HG02885 (cell line): ENCODE data around the gene TSC22D2.

Experiments used
- ATAC-seq: cut with Tn5 transposase; IDR thresholded peaks from one replicate; pipeline ENCODE4 v1.9.1; 2021; ENCODE audit warnings: mild to moderate bottlenecking; ENCODE audit not compliant: unreplicated experiment, poor library complexity

The TSC22D2 gene

DNA sequence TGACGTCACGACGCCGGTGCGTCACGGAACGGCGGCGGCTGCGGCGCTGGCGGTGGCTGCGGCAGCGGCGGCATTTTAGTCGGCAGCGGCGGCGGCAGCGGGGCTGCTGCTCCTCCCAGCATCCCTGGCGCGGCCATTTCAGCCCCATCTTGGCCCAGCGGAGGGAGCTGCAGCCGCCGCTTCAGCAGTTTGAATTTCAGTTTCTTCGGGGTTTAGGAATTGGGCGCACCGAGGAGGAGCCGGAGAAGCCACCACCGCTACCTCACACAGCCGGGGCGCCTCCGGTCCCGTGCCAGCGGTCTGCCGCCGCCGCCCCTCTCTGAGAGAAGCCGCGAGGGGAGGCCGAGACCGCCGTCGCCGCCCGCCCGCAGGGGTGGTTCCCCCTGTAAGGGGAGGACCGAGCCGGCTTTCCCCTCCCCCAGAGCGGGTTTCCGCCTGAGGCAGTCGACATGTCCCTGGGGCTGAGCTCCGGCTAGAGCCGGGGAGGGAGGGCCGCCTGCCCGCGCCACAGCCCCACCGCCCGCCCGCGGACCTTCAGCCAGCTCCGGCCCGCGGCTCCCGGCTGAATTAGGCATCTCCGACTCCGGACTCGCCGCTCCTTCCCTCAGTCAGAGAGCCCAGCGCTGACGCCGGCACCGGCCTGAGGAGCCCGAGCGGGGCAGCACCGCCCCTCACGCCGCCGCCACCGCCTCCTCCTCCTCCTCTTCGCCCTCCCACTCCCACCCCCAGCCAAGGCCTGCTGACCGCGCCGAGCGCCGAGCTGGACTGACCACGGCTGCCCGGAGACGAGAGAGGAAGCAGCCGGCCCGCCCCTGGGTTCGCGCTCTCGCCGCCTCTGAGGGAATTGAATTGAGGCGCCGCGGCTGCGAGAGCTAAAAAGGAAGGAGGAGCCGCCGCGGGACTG is at the start of gene TSC22D2:
Gene TSC22D2 (plus strand): TSS at position 78 of the 904 bp plus-strand sequence. CDS start 1,053 bp downstream, outside the sequence.
- peak; percentile 69 for ATAC-seq

DNA sequence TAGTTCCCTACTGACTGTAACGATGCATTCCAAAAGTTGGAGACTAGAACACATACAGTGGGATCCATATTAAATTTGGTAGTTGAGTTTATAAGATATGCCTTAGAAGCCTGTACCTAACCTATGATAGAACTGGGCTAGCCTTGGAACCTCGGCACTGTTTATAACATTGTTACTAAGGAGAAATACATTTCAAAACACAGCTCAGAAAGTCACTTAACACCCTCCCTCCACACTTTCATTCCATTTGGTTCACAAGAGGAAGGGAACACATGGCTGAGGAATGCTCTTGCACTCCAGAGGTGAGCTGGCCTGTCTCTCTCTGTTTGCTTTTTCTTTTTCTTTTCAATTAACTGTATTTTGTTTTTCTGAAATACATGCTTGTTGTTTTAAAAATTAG is 48.7 kb upstream of the TSC22D2 start:
- no peak for ATAC-seq

DNA sequence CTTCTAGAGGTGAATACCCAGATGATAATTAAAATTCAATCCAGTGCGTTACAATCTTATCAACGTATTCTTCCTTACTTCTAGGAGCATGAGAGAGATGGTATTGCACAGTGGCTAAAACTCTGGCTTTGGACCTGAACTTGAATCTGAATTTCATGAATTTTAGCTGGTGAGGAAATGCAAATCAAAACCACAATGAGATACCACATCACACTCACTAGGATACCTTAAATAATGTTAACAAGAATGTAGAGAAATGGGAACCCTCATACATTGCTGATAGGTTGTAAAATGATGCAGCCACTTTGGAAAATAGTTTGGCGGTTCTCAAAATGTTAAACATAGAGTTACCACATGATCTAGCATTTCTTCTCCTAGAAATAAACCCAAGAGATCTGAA is 47.1 kb upstream of the TSC22D2 start:
- ATAC-seq, result no peak

DNA sequence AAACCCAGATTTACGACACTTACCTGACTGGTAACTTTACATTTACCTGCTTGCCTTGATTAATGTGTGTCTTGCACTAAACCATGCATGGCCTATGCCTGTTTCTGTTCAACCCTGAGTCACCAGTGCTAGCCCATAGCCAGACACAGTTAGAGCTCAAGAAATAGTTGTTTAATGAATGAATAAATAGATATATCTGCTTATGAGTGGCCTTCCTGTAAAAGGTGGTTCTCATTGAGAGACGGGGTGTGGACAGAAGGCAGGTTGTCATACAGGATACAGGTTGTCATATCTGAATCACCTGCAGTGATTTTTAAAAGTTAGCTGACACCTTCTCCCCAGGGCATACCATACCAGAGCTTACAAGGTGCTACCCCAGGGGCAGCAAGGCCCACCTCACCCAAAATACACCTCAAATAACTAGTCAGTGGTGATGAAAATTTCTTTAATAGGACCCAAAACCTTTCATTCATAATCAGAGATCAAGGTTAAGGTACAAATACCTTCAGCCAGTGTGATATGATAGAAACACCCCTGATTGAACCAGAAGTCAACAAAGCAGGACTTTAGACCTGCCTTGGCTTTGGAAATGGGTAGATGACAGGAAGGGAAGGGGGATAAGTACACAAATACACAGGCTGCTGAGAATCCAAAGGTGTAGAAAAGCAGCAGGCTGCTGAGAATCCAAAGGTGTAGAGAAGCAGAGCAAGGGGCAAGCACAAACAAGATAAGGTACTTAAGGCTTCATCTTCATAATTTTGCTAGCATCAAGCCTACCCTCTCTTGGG is 45.4 kb upstream of the TSC22D2 start:
- ATAC-seq, result no peak

DNA sequence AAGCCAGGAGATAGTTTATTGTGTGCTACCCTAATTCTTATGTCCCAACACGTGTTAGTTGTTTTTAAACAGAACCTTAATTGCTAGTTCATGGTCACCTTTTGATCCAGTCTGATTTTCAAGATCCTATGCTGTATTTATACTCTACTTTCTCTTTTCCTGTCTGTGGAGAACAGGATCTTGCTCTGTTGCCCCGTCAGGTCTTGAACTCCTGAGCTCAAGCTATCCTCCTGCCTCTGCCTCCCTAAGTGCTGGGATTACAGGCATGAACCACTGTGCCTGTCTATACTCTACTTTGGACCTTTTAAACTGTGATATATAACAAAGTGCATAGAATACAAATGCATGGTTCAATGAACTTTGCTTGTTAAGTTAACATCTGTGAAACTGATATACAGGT is 44.7 kb upstream of the TSC22D2 start:
- no peak for ATAC-seq

DNA sequence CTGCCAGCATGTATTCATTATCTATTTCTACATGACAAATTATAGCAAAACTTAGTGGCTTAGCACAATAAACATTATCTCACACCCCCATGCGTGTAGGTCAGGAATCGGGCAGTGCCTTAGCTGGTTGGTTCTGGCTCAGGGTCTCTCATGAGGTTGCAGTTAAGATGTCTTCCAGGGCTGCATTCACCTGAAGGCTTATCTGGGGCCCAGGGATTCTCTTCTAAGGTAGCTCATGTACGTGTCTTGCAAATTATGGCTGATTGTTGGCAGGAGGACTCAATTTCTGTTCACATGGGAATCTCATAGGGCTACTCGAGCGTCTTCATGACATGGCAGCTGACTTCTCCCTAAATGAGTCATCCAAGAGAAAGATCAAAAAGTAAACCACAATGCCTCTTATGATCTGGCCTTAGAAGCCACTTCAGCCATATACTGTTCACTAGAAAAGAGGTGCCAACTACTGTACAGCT is 42.9 kb upstream of the TSC22D2 start:
- peak; percentile 69 for ATAC-seq

DNA sequence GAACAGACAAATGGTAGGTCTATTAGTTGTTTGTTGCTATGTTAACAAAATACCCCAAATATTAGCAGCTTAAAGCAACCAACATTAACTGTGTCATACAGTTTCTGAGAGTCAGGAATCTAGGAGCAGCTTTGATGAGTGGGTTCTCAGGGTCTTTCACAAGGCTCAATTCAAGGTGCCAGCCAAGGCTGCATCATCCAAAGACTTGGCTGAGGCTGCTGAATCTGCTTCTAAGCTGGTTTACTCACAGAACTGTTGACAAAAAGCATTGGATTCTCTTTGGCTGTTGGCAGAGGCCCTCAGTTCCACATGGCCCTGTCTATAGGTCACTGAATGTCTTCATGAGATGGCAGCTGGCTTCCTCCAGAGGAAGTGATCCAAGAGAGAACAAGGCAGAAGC is 40.3 kb upstream of the TSC22D2 start:
- ATAC-seq, result no peak

DNA sequence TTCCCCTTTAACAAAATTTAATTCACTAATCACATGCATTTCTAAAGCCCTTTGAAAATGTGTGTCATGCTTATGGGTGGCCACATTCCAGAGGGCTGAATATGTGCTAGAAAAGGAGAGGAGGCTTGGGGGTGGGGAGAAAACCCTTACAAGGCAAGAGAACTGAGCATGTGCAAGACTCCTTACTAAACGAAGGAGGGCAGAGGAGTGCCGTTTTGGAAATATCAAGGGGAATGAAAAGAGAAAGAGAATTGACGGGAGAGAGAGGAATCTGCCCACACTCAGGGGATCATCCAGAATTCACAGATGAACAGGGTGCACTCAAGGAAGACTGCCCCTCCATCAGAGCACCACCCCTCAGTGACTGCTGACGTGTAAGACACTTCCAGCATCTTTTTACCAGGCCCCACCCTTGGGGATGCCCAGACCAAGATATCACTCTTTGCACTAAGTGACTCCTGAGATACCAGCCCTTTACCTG is 37.9 kb upstream of the TSC22D2 start:
- no peak for ATAC-seq

DNA sequence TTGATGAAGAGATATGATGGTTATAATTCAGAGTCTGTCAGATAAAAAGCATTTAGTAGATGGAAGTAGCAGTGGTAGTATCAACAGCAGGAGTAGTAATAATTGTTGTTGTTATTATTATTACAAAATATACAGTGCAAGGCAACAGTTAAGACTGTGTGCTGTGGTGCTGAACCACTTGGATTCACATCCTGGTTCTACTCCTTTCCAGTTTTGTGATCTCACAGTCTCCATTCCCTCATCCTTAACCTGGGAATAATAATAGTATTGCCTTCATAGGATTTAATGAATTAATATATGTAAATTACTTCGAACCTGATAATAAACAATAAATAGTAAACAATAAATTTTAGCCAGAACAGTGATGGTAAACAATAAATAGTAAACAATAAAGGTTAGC is 37.1 kb upstream of the TSC22D2 start:
- ATAC-seq, result no peak

DNA sequence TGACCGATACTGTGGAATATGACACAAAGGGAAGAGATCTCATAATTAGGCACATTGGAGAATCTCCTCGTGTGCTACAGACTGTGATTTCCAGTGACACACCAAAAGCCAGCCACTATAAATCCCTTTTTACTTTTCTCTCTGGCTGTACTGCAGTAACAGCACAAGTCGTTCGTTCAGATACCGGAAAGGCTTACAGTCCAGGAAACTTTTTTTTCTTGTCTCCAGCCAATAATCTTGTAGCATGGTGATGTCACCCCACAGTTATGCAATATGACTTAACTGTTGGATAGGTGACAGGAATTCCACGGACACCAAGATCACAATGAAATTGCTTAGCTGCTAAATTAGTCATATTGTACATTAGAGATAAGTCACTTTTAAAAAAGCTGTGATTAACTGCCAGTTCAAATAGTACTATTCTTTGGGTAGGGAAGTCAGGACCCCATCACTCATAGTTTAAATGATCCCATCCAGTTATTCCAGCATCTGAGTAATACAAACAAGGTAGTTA is 36.3 kb upstream of the TSC22D2 start:
- no peak for ATAC-seq

DNA sequence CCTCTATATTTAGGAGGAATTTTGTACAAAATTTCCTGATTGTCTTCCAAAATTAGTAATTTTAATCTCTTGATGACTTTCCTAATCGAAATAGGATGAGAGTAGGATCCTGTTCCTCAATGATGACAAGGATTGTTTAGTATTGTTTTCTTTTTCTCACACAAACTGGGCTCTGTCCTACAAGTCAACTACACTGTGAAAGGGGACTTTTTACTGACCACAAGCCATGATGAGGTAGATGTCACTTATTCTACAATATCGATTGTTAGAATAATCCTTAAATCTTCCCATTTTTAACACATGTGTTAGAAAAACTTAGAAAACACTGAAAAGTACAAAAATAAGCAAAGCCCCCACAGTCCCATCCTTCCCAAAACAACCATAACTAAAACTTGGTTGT is 35.8 kb upstream of the TSC22D2 start:
- ATAC-seq, result peak; percentile 44

DNA sequence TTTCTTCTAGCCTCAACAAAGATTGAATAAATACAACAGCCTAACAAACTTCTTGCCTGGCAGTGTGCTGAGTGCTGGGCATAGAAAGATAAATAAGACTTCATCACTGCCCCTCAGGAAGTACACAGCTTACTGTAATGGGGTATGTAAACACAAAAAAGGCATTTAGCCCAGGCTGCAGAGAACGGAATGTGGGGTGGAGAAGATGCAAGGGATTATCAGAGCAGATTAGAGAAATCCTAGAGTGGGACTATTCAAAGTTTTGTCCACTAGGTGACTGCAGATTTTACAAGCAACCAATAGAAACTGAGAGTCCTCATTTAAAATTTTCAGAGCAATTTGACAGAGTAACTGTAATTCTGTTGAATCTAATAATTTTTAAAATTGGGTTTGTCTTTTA is 35.4 kb upstream of the TSC22D2 start:
- peak; percentile 51 for ATAC-seq

DNA sequence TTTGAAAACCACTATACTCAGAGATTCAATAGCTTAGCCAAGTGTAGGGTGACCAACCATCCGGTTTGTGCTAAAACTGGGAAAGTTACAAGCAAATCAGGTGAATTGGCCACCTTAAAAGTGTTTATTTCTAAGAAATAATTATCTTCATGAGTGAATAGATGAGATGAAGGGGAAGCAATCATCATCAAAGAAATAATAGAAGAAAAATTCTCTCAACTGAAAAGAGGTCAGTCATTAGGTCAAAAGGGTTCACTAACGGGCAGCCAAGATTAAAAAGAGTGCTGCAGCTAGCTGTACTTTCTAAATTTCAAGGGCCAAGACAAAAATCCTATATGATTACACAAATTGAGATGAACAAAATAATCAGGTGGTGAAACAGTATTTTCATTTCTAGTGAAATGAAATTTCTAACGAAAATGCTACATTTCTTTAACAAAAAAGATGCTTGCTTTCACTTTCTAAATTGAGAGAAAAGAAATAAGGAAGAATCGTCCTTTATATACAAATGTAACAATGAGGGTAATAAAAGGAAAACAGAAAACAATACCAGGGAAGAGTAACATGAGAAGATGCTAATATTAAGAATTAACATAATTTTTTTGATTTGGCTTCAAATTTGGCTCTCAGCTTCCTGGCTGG is 34.7 kb upstream of the TSC22D2 start:
- no peak for ATAC-seq

DNA sequence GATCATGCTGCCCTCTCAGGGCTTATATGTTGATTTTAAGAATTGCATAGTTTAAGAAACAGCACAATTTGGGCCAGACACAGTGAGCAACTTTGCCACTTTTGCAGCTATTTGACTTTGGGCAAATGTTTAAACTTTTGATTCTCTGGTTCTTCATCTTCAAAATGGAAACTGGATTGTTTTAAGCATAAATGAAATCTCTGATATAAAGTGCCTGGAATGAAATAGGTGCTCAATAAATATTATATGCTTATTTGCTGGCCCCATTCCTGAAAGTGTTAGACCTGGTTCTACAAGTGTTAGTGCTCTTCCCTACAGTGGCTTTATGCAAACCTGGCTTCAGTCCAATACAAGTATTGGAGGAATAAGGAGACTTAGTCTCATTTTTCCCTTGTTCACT is 33.1 kb upstream of the TSC22D2 start:
- ATAC-seq, result no peak

DNA sequence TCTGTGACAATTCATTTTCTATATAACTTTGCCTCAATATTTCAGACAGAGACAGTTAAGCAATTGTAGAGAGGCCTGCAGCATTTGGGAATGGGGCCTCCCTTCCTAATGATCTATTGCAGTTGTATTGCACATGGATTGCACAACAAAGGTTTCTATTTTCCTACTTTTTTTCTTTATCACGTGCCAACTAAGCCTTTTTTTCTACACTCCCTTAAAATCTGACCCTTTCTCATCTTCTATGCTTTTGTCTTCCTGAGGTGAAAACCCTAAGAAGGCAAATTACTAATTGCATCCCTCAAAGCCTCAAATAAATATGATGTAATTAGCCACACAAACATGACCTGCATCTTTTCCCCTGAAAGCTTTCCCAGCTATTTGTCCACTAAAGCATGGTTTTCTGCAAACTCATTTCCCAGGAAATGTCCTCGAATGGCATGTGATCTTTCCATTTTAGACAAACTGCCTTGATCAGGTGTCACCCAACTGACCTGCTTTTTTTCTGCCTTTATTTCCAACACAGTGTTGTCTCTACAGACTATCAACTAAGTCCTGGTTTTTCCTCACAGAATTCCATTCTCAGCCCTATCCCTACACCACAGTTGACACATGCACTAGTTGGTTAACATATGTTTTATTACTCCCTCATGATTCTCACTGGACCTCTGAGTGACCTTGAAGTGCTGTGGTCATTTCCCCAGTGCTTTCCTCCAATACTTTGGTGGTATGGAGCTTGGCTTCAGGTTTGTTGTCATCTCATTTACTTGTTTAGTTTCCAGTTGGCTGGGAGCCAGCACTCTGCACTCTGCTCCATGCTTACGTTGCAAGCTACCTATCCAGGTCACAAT is 31.9 kb upstream of the TSC22D2 start:
- ATAC-seq, result no peak

DNA sequence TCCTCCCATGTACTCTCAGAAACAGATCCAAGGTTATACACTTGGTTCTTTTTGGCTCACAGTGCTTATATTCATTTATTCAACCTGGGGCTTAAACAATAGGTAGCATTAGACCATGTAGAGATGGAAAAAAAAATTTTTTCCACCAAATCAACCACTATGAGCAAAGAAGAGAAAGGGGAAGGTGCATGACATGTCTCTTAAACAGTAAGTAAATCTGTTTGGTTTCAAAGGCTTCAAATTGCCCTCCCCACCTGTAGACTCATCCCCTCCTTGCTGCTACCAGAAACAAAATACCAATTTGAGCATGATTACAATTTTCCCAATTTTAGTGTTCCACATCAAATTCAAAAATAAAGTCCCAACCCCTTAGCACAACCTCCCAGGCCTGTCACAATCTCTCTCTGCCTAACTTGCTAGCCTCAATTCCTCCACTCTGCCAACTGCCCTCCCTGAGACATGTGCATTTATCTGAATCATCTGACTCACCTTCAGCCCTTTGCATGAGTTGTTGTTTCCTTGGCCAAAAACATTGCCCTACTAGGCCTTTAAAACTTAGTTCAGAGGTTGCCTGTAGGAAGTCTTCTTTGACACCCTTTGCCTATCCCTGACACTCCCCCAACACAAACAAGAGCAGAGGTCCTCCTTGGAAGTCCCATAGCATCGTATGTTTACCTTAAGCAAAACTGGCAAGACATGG is 30.3 kb upstream of the TSC22D2 start:
- no peak for ATAC-seq

DNA sequence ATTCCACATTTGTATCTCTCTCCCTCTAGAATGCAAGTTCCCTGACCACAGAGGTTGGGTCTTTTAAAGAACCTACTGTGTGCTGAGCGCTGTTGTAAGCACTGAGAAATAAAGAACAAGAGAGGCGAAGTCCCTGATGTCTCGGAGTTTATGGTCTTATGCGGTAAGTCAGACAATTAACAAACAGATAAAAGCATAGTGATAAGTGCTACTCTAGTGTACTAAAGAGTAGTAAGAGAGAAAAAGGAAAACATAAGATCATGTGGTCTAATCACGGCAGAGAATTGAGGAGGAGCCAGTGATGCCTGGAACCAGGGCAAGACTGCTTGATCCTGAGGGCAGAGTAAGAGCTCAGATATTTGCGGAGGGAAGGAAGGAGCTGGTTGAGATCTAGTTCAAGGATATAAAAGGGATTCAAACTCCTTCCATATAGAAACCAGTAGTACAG is 29.8 kb upstream of the TSC22D2 start:
- ATAC-seq, result no peak

DNA sequence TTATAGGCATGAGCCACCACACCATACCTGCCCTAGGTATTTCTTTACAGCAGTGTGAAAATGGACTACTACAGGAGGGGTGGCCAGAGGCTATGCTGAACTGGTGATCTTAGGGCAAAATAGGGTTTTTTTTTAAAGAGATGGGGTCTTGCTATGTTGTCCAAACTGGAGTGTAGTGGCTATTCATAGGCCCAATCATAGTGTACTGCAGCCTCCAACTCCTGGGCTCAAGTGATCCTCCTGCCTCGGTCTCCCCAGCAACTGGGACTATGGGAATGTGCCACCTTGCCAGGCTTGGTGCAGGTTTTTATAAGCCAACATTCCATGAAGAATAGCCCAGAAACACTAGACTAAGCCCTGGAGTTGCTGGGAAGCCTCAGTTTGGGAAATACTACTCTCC is 28.6 kb upstream of the TSC22D2 start:
- ATAC-seq, result no peak
